Measurements from ENCODE around the gene TBX18. TPM values are rescaled to one million over a fixed set of nuclear protein-coding genes. Genes with fewer than 3 reads are reported as not detected.
A peak's percentile ranks its signal among the peaks of the same experiment; 100 is the strongest.

The TBX18 gene
- total and polyA plus RNA-seq, 9 of the 15 experiments (the other 6 are each of a cell fraction or from before 2014, with no cell fraction given) = 4.0 to 36.1 (median 20.7) TPM

DNA sequence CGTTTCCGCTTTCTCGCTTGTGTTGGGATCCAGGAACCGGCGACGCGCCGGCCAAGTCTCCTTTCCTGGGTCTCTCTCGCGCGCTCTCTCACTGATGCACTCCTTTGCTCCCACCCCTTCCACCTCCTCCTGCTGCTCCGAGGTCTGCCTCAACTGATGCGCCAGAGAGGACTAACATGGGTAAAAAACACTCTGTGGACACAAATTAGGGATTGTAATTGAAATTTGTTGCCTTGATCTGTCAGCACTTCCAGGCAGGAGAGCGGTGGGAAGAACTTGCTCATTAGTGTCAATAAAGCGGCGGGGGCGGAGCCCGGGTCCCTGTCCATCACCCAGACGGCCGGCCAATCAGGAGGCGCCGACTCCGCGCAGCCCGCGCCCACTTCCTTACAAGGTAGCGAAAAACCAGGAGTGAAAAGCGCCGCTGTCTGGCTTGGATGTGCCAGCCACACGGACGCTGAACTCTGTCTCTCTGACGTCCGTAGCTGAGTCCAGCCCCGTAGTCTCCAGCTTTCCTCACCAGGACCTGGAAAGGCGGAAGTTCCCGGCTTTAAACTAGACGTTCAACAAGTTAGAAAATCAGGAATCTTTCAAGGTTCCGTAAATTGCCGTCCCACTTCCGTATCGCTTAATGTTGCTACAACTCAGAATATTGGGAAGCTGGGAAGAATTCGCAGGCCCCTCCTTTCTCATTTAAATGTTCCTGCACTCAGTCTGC lies at the start of gene TBX18 (continued):
- TF ChIP-seq ZBTB2 (IDR thresholded peaks at IDR 0.05) (no peak), CBX2 (IDR thresholded peaks at IDR 0.05; ENCODE audit: insufficient read depth, low read length, poor library complexity, severe bottlenecking) (no peak), FOXJ2 (tag; IDR thresholded peaks at IDR 0.05) (0 out of 2 replicates have a peak, but pooled peaks have one; percentile 43), NONO (IDR thresholded peaks at IDR 0.05; ENCODE audit: low read depth in 2 of 2, low read length in 1 of 2) (no peak), RBFOX2 (IDR thresholded peaks at IDR 0.05; ENCODE audit: low read depth, low read length) (peak; percentile 77), HIVEP1 (CRISPR knock-in tag; IDR thresholded peaks at IDR 0.05) (no peak), BDP1 (IDR thresholded peaks at IDR 0.05; ENCODE audit: insufficient read depth, insufficient read length) (no peak), TFAM (CRISPR knock-in tag; conservative IDR thresholded peaks at IDR 0.05) (no peak), NBN (IDR thresholded peaks at IDR 0.05; ENCODE audit: low read depth) (peak; percentile 70; the same call in 1 of the 2 replicates), BHLHE40 (IDR thresholded peaks at IDR 0.05; ENCODE audit: low read length) (peak; percentile 19; the same call in 1 of the 2 replicates), SAFB2 (IDR thresholded peaks at IDR 0.05; ENCODE audit: borderline replicate concordance, low read depth, low read length, severe bottlenecking) (no peak), ZNF551 (CRISPR knock-in tag; IDR thresholded peaks at IDR 0.05) (no peak), E2F5 (CRISPR knock-in tag; IDR thresholded peaks at IDR 0.05) (no peak), CHD1 (IDR thresholded peaks at IDR 0.05; ENCODE audit: low read length) (no peak), CEBPB (tag; IDR thresholded peaks at IDR 0.05) (no peak), YY1 (IDR thresholded peaks at IDR 0.05; ENCODE audit: borderline replicate concordance in 1 of 3, control insufficient read depth in 1 of 3, extremely low read depth in 1 of 3, insufficient read depth in 3 of 3, insufficient read length in 1 of 3, insufficient replicate concordance in 2 of 3, low read depth in 1 of 3, low read length in 2 of 3) (peak in 1 of 3 experiments; percentile 63), ZNF785 (CRISPR knock-in tag; IDR thresholded peaks at IDR 0.05) (no peak), TSC22D4 (tag; IDR thresholded peaks at IDR 0.05) (no peak), SMARCB1 (IDR thresholded peaks at IDR 0.05; ENCODE audit: insufficient read length, low read depth) (no peak), ZNF174 (CRISPR knock-in tag; IDR thresholded peaks at IDR 0.05) (no peak), RNF2 (IDR thresholded peaks at IDR 0.05) (peak; percentile 51), RFX1 (IDR thresholded peaks at IDR 0.05) (no peak), PHTF2 (CRISPR knock-in tag; IDR thresholded peaks at IDR 0.05) (no peak), PRMT5 (CRISPR knock-in tag; IDR thresholded peaks at IDR 0.05) (no peak)
- TF ChIP-seq, protein P1, sequence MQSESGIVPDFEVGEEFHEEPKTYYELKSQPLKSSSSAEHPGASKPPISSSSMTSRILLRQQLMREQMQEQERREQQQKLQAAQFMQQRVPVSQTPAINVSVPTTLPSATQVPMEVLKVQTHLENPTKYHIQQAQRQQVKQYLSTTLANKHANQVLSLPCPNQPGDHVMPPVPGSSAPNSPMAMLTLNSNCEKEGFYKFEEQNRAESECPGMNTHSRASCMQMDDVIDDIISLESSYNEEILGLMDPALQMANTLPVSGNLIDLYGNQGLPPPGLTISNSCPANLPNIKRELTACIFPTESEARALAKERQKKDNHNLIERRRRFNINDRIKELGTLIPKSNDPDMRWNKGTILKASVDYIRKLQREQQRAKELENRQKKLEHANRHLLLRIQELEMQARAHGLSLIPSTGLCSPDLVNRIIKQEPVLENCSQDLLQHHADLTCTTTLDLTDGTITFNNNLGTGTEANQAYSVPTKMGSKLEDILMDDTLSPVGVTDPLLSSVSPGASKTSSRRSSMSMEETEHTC (IDR thresholded peaks at IDR 0.05) = no peak
- TF ChIP-seq, protein P2, sequence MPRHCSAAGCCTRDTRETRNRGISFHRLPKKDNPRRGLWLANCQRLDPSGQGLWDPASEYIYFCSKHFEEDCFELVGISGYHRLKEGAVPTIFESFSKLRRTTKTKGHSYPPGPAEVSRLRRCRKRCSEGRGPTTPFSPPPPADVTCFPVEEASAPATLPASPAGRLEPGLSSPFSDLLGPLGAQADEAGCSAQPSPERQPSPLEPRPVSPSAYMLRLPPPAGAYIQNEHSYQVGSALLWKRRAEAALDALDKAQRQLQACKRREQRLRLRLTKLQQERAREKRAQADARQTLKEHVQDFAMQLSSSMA (CRISPR knock-in tag; IDR thresholded peaks at IDR 0.05) = no peak
